CD4-positive, alpha-beta T cell treated with Interleukin-12 subunit alpha and Interleukin-12 subunit beta, for 1 hour (primary cell): ENCODE measurements around the gene COL6A6.

ENCODE experiments used
- DNase-seq: peaks from one replicate; pipeline ENCODE4 v3.0.0-alpha.2; 2020

Gene COL6A6, protein sequence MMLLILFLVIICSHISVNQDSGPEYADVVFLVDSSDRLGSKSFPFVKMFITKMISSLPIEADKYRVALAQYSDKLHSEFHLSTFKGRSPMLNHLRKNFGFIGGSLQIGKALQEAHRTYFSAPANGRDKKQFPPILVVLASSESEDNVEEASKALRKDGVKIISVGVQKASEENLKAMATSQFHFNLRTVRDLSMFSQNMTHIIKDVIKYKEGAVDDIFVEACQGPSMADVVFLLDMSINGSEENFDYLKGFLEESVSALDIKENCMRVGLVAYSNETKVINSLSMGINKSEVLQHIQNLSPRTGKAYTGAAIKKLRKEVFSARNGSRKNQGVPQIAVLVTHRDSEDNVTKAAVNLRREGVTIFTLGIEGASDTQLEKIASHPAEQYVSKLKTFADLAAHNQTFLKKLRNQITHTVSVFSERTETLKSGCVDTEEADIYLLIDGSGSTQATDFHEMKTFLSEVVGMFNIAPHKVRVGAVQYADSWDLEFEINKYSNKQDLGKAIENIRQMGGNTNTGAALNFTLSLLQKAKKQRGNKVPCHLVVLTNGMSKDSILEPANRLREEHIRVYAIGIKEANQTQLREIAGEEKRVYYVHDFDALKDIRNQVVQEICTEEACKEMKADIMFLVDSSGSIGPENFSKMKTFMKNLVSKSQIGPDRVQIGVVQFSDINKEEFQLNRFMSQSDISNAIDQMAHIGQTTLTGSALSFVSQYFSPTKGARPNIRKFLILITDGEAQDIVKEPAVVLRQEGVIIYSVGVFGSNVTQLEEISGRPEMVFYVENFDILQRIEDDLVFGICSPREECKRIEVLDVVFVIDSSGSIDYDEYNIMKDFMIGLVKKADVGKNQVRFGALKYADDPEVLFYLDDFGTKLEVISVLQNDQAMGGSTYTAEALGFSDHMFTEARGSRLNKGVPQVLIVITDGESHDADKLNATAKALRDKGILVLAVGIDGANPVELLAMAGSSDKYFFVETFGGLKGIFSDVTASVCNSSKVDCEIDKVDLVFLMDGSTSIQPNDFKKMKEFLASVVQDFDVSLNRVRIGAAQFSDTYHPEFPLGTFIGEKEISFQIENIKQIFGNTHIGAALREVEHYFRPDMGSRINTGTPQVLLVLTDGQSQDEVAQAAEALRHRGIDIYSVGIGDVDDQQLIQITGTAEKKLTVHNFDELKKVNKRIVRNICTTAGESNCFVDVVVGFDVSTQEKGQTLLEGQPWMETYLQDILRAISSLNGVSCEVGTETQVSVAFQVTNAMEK (N-terminal part only)

DNA sequence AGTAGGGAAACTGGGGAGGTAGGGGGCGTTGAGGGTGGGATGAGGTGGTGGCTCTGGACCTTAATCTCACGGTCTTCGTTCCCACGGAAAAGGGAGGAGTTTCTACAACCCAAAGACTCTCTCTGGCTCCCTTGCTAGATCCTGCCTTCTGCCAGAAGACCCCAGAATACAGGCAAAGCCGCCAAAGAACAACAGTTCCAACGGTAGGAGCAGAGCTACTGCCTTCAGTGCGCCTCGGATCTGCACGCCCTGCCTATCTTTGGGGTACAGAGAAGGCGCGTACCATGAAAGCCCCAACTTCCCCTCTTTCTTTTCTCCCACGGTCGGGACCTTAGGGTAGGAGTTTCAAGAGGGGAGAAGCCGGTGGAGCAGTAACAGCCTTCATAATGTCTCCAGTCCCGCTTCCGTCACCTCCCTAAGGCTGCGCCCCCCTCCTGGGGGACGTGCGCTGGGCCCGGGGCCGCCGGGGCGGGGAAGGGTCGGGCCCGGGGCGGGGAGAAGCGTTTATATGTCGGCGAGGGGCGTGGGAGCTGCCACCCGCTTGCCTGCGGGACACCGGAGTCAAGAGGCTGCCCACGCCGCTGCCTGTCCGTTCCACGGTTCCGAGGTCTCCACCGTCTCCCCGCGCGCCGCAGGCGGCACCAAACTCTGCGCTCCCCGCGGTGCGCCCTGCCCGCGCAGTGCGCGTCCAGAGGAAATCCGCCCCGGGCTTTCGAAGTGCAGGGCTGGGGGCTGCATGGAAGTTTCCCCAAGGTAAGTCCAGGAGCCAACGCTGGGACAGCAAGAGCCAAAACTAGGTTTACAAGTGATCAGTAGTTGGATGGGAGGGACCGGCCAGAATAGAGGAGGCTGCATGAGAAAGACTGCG lies at the start of gene COL6A6:
TSS of gene COL6A6 (plus strand) at position 533 of the 868 bp plus-strand sequence. CDS start 43,188 bp downstream, outside the sequence.
- DNase-seq = no peak

DNA sequence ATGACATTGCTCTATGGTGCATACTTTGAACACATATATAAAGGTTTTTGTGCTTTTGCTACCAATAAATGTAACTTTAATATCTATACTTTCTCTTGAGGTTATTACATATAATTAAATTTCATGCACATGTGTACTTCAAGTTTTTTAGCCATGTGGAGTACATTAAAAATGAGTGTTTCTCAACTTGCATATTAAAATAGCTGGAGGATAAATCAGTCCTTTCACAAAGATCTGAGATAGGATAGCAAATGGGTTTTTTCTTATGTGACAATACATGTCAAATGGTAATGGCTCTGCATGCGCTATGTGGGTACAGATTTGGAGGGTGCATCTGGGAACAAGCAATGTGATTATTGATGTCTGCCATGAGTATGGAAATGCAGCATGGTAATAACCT lies 48.7 kb upstream of the COL6A6 start:
- DNase-seq = no peak

DNA sequence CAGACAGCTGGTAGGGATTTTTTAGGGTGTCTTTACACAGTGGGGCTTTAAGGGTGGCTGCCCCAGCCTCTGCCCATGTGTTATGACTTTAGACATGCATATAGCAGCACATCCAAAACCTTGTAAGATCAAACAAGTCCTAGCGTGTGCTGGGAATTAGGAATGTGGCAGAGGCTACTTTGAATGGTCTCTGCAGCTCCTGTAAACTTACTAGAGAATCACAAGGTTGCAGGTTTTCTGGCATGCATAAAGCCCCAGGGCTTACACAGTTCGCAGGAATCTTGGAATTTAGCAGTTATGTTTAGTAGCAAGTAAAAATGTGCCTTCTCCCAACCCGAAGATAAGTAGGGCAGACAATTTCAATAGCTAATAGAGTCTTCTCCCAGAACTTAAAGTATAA lies 46.9 kb upstream of the COL6A6 start:
- no peak for DNase-seq

DNA sequence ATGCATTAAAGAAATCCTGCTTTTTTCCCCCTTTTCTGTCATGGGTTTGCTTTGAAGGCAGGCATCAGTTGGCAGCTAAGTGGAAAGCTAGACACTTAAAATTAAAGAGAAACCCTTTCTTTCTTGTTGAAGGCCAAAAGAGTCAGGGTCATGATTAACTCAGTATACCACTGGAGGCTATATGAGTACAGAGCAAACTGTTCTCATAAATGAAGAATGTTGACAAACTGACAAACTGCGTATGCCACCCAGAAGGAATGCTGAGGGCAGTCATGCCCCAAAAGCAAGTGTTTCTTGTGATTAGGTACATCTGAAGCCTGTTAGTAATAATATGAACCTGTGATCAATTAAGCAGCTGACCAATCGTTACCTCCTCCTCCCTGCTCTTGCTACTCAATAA lies 43.6 kb upstream of the COL6A6 start:
- no peak for DNase-seq

DNA sequence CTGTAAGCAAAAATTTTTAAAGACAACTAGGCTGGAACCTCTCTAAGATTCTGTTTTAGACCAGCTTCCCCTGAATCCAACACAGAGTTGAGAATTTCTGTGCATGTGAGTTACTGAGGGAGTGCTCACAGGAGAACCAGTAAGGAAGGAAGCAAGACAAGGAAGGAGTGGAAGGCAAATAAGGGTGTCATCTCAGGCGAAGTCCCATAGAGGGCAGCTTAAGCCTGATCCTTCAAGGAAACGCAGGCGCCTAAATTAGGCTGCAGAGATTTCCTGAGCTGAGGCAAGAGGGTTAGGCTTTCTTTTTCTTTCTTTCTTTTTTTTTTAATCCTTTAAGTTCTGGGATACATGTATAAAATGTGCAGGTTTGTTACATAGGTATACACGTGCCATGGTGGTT lies 36.2 kb upstream of the COL6A6 start:
- DNase-seq = no peak

DNA sequence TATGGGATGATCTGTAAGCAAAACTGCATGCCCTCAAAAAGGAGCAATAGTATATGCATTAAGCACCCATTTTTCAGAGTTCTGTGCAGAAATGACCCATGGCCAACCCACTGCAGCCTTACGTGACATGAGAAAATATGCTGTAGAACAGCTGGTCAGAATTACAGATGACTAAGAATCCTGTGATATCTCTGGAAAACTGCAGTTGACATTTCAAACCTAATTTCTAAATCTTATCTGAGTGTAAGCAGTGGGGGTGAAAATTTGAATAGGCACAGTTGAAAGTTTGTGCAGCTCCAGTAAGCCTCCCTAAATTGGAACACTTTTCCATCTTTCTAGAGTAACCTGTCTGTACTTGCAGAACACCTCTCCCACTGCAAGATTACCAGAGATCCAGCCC lies 28.7 kb upstream of the COL6A6 start:
- no peak for DNase-seq

DNA sequence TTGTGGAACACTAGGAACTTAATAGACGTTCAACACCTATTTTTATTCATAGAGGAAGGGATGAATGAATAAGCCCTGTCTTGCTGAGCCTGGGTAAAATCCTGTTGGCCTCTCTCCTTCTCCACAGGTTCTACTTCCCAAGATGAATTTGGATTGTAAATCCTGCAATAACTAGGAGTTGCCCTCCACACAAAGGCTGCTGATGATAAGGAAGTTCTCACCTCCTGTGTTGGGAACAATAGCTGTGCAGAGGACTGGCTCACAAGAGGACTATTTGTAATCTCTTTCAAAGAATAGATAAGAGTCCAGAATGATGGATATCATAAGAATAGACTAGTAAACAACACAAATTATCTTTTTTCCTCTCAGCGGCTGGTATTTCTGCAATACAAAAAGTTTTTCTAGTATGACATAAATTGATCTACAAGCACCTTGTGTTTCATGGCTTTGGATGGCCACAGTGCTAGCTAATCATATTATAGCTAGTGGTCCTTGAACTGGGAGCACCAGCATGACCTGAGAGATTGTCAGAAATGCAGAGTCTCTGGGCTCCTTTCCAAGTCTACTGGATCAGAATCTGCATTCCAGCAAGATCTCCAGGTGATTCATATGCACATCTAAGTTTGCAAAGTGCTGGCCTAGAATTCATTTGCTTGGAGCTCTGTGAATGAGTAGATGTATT lies 28.1 kb upstream of the COL6A6 start:
- no peak for DNase-seq

DNA sequence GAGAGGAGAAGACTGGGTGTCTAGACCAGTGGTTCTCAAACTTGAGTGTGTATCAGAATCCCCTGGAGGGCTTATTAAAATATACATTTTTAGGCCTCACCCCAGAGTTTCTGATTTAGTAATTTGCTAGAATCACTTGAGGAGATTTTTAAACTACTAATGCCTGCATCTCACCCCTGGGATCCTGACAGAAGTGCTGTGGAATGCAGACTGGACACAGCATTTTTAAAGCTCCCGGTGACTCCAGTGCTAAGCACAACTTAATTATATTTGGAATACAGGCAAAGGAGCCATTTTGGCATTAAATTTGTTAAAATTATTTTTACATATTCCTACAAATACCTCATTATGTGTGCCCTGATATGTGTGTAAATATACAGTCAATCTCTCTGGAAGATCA lies 26.7 kb upstream of the COL6A6 start:
- DNase-seq = no peak

DNA sequence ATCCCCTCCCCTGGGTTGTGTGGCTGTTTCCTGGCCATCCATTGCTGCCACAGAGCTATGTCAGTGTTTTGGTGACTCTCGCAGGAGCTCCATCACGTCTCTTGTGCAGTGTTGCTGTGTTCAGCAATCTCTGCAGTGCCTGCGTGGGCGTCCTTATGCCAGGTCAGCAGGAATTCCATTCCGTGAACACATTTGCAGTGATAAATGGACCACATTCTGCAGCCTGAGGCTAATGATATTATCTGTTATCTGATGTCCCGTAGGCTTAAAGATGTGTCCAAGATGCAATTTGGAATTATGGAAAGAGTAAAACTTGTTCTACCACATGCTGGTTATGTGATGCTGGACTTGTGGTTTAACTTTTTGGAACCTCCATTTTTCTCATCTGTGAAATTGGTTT lies 25.5 kb upstream of the COL6A6 start:
- no peak for DNase-seq

DNA sequence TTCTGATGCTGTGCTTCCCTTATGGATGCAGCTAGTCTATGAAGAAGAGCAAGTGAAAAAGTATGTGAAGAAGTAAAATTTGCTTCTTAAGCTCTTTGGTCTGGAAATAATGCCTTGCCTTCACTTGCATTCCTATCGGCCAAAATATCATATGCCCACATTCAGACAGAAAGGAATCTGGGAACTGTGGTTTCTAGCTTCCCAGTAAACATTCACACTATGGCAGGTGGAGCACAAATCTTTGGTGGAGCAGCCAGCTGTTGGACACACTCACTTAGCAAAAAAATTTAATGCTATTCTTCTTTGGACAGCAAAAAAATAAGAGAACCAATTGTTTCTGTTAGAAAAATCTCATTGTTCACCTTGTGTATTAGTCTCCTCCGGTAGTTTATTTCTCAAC lies 12.3 kb upstream of the COL6A6 start:
- DNase-seq = no peak

DNA sequence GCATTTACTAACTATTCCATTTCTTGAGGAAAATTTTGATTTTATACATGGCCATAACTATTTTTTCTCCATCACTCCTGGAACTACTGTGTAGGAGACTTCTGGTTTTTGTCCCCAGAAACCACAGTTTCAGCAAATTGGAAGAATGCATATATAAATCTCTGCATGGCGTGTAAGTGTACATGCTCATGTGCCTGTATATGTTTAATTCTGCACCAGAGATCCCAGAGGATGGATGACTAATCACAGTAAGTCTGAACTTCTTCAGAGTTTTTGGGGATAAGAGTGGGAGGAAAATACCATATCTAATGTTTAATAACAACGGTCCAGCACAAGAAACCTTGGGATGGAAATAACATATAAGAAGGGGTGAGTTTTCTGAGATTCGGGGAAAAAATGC lies 10.9 kb upstream of the COL6A6 start:
- no peak for DNase-seq

DNA sequence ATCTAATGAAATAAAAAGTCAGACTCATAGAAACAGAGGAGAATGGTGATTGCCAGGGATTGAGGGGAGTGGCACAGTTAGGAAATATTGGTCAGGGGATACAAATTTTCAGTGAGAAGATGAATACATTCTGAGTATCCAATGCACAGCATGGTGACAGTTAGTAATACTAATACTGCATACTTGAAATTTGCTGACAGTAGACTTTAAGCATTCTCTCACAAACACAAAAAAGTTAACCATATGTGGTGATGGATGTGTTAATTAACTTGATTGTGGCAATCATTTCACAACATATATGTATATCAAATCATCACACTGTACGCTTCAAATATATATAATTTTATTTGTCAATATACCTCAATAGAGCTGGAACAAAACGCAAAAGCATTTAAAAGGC lies 9.2 kb upstream of the COL6A6 start:
- no peak for DNase-seq

DNA sequence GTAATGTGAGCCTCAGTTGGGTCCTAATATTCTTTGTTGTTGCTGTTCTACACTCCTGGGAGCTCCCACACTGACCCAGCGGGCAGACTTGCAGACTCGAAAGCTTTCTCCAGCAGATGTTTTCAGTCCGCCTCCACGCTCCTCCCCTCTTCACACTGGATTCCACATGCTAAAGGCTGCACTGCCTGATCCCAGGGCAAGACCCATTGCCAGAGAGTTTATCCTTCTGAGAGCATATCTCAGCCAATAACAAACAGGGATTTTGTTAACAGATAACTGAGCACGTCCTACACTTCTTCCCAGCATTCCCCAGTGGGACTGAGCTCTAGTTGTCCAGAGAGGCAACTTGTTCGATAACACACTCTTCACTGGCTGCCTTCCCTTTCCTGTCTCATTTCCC lies 8.0 kb upstream of the COL6A6 start:
- no peak for DNase-seq

DNA sequence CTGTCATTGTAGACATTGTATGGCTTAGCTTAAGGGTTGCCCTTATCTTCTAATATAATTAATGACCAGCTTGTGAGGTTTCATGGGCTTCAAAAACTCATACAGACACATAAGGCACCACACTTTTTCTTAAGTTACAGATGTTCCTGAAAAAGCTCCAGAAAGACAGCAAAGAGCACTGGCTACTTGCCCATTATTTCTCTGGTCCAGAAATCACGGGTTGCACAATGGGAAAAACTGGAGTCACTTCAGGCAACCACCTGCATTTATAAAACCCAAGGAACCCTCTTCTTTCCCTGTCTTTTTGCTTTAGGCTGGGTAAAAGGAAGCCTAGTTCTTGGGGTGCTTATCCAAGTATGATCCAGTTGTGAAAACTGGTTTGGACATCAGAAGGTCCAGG lies 2.3 kb upstream of the COL6A6 start:
- DNase-seq = no peak

DNA sequence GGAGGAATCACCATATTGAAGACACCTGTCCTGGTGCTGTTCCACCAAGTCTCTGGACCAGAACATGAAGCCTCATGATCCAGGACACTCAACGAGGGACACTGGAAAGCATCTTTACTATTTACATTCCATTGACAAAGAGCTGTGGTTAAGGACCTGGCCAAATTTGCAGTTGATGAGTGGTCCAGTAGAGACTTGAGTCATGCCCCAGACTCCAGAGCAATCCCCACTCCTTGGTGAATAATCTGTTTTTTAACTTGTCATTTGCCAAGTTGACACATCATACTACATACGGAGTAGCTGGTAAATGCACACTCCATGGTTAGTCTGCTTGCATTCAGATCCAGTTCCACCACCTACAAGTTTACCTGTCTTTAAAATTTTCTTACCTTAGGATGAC lies 1.2 kb upstream of the COL6A6 start:
- DNase-seq = no peak

DNA sequence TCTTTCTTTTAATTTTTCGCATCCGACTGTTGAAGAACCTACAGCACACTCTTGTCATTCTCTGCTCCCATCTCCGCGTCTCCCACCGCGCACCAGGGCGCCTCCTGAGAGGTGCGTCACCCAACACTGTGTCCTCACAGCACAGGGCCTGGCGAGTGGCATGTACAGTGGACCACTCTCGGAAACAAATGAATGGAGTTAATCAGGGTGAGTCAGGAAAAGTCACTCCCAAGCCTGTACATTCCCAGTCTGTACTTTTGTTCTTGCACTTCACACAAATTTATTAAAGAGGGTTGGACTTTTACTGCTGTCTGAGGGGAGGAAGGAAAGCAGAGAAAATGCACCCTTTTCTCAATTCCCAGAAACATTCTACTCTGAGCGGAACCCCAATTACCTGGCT lies 625 bp downstream of the COL6A6 start:
- no peak for DNase-seq

DNA sequence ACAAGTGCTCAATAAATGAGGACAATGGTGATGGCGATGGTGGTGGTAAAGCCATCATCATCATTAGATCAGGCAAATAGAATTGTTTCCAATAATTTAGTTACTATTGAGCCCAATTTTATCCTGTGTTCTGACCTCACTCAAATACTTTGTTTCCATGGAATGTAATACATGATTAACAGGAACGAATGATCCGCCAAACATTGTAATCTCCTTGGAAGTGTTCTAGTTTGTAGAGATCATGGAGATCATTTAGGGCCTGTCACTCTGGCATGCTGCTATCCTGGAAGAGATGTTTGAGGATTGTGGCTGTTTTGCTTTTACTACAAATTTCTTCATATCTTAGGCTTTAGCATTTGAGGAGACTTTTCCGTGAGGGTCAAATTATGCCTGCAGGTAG lies 2.8 kb downstream of the COL6A6 start:
- DNase-seq = no peak

DNA sequence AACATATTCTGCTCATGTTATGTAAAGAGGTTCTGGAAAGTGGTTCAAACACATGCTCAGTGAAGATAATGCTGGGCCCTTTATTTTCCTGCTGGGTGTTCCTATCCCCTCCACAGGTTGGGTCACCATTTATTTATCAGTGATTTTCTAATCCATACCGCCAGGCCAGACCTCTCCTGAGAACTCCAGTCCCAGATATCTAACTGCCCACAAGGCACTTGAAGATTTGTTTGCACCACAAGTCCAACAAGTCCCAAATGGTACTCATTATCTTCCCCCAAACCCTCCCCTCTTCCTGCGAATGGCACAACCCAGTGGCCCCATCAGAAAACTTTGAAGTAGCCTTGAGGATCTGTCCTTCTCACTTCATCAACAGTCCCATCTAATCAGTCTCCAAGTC lies 5.4 kb downstream of the COL6A6 start:
- DNase-seq = no peak

DNA sequence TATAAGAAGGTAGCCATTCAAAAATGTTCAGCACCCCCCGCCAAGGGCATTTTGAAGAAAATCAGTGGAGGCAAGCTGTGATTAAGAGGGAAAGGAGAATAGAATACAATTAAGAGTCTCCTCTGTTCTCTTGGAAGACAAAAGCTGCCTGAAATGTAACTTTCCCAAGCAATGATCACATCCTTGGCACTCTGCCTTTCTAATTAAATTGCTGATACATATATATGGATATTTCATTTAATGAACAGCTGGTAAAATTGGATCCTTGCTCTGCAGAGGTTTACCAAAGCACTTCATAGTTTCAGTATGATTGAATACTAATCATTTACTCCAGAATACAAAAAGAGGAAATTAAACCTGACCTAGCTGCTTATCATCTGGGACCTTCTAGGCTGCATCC lies 10.4 kb downstream of the COL6A6 start:
- DNase-seq = no peak

DNA sequence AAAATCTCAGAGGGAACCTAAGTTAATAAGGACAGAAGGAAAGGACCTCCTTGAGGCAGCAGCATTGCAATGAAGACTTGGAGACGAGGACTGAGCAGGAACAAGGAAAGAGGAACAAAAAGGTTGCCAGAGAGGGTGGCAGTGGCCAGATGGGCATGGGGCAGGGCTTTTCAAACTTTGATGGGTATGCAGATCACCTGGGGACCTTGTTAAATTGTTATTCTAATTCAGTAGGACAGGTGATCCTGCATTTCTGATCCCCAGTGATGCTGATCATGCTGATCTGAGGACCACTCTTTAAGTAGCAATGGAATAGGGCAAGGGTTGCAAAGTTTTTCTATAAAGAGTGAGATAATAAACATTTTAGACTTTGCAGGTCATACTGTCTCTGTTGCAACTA lies 11.1 kb downstream of the COL6A6 start:
- DNase-seq = no peak

DNA sequence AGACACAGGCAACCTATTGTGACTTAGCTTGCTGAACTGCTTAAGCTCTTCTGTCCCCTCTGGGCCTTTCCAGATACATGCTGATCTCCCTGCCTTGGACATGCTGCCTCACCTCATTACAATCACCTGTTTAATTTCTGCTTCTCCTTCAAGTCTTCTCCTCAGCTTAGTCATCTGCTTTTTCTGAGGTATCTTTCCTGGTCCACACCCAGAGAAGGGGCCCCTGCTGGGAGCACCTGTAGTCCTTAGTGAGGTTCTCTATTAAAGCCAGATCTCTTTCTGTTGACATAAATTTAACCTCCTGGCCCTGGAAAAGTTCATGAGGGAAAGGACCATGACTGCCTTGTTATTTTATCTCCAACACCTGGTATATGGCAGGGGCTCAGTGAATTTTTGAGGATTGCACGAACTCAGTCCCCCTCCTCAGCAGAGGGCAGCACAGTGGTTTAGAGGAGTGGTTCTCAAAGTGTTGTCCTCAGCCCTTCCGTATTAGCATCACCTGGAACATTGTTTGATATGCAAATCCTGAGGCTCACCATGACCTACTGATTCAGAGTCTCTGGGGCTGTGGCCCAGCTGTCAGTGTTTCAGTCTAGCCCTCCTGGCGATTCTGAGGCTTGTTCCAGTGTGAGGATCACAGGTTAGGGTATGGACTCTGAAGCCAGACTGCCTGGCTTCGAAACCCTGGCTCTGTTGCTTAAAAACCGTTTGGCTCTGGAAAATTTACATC lies 12.7 kb downstream of the COL6A6 start:
- DNase-seq = no peak
